B cell (primary cell): Measurements from ENCODE around the gene MYBPHL. TPM values are rescaled to one million over a fixed set of nuclear protein-coding genes. Genes with fewer than 3 reads are reported as not detected.

Source experiments
- ATAC-seq: fragments of 200-7000 bp; cut with Tn5 transposase; one replicate; pipeline ENCODE4 v1.10.0; 2021; ENCODE audit warnings: low read depth, mild to moderate bottlenecking, moderate number of reproducible peaks, moderate library complexity
- CTCF ChIA-PET: fragments of 350-600 bp; sonication (Branson Sonifier 250); formaldehyde crosslinking; loops from one replicate; lab custom pipeline; 2021; ENCODE audit warnings: antibody characterized with exemption, inconsistent platforms; lab: Charles Lee
- POLR2A ChIA-PET: fragments of 350-600 bp; sonication (Branson Sonifier 250); formaldehyde crosslinking; loops from one replicate; lab custom pipeline; 2021; ENCODE audit warnings: antibody characterized with exemption; lab: Charles Lee
- DNase-seq: peaks from one replicate; pipeline ENCODE4 v3.0.0; 2013
- H2AFZ ChIP-seq: 2 replicates; pipeline ENCODE4 v1.6.1; 2012; ENCODE audit warnings: mild to moderate bottlenecking, low read depth, low read length; ENCODE audit not compliant: insufficient read depth, poor library complexity, severe bottlenecking
- H3K27ac ChIP-seq, 2 donors: 1 replicate in 1 of 2; 2 replicates in 1 of 2; pipeline ENCODE4 v1.5.1; 2012 to 2013; ENCODE audit warnings: low read length in 2 of 2, mild to moderate bottlenecking in 2 of 2, moderate library complexity in 1 of 2
- H3K27me3 ChIP-seq, 4 experiments: fragments of 200-600 bp in 1 of 4; sonication (generic) in 1 of 4; replicated peaks in 1 of 4; 1 replicate in 2 of 4; 2 replicates in 2 of 4; pipeline versions ENCODE4 v1.6.1 to v1.7.0; 2013 to 2016; ENCODE audit warnings: low read length in 3 of 4, mild to moderate bottlenecking in 2 of 4, mixed read lengths in 1 of 4, moderate library complexity in 1 of 4; ENCODE audit not compliant: insufficient read depth in 4 of 4, control insufficient read depth in 3 of 4; ENCODE audit errors: control extremely low read depth in 1 of 4
- H3K36me3 ChIP-seq, 2 experiments: replicated peaks in 1 of 2; 1 replicate in 1 of 2; 2 replicates in 1 of 2; pipeline versions ENCODE4 v1.6.1 to v1.7.1; 2013; ENCODE audit warnings: low read length in 1 of 2; ENCODE audit not compliant: insufficient read depth in 2 of 2, control insufficient read depth in 1 of 2; ENCODE audit errors: control extremely low read depth in 1 of 2, extremely low read depth in 1 of 2
- H3K4me1 ChIP-seq, 2 donors: fragments of 200-600 bp in 1 of 2; sonication (generic) in 1 of 2; 1 replicate in 1 of 2; 2 replicates in 1 of 2; pipeline versions ENCODE4 v1.5.1 to v1.6.1; 2013 to 2017; ENCODE audit warnings: low read length in 2 of 2; ENCODE audit not compliant: control insufficient read depth in 2 of 2, insufficient read depth in 2 of 2
- H3K4me2 ChIP-seq: replicated peaks from 2 replicates; pipeline ENCODE3; 2012; ENCODE audit warnings: mild to moderate bottlenecking, low read depth, low read length; ENCODE audit not compliant: poor library complexity, severe bottlenecking
- H3K4me3 ChIP-seq, 5 experiments: fragments of 200-600 bp in 1 of 5; sonication (generic) in 1 of 5; 1 replicate in 3 of 5; 2 replicates in 2 of 5; pipeline versions ENCODE4 v1.5.1 to v1.7.0; 2011 to 2016; ENCODE audit warnings: low read length in 4 of 5, mild to moderate bottlenecking in 4 of 5, low read depth in 2 of 5, control low read depth in 1 of 5, moderate library complexity in 1 of 5; ENCODE audit not compliant: insufficient read depth in 1 of 5; ENCODE audit errors: control extremely low read depth in 1 of 5, extremely low read depth in 1 of 5
- H3K79me2 ChIP-seq: fragments of 200-600 bp; sonication (generic); one replicate; pipeline ENCODE4 v1.6.0; 2016; ENCODE audit warnings: low read length; ENCODE audit not compliant: control insufficient read depth, insufficient read depth
- H3K9ac ChIP-seq: fragments of 200-600 bp; sonication (generic); 2 replicates; pipeline ENCODE4 v1.6.1; 2017; ENCODE audit warnings: mild to moderate bottlenecking, low read length, moderate library complexity
- H3K9me3 ChIP-seq, 3 donors: one replicate each; pipeline versions ENCODE4 v1.6.1 to v1.7.1; 2013; ENCODE audit warnings: low read length in 2 of 3; ENCODE audit not compliant: control insufficient read depth in 2 of 3, insufficient read depth in 1 of 3; ENCODE audit errors: control extremely low read depth in 1 of 3
- H4K20me1 ChIP-seq: 2 replicates; pipeline ENCODE4 v1.6.0; 2012; ENCODE audit warnings: mild to moderate bottlenecking, low read length; ENCODE audit not compliant: insufficient read depth, control insufficient read depth, poor library complexity, severe bottlenecking
- H3K27ac Mint-ChIP-seq: one replicate; pipeline ENCODE4 v1.8.0; 2021; ENCODE audit warnings: mixed read lengths
- H3K27me3 Mint-ChIP-seq: one replicate; pipeline ENCODE4 v1.8.0; 2021; ENCODE audit warnings: mixed read lengths
- H3K4me1 Mint-ChIP-seq: one replicate; pipeline ENCODE4 v1.8.0; 2021; ENCODE audit warnings: mixed read lengths
- H3K4me3 Mint-ChIP-seq: one replicate; pipeline ENCODE4 v1.8.0; 2021; ENCODE audit warnings: mixed read lengths
- H3K9me3 Mint-ChIP-seq: one replicate; pipeline ENCODE4 v1.8.0; 2022; ENCODE audit warnings: mixed read lengths; ENCODE audit not compliant: insufficient read depth
- EZH2 ChIP-seq: IDR thresholded peaks from 2 replicates; pipeline ENCODE4 v1.6.1; 2012; ENCODE audit warnings: borderline replicate concordance, low read depth, mild to moderate bottlenecking, moderate library complexity, low read length; ENCODE audit not compliant: insufficient read depth, poor library complexity, severe bottlenecking
- WGBS: methylation state at CpG from one replicate; pipeline ENCODE4 v1.1.5; 2013; ENCODE audit warnings: missing lambda C conversion rate; ENCODE audit not compliant: insufficient coverage; 5-methylcytosine and 5-hydroxymethylcytosine counted together
- intact Hi-C: fragments of 100-400 bp; cut with micrococcal nuclease; formaldehyde crosslinking; loops from one replicate; pipeline ENCODE4 v1.10.0; 2022
- polyA plus RNA-seq: library from polyadenylated mRNA; depleted of rRNA; stranded (reverse); fragments of >200 nt; gene quantifications from 2 replicates; pipeline ENCODE4 v1.2.3, GENCODE V29; 2012
- total RNA-seq, 2 donors: library from RNA; stranded (reverse); fragments of 120-200 nt in 1 of 2; gene quantifications; 1 replicate in 1 of 2; 2 replicates in 1 of 2; pipeline versions ENCODE4 v1.2.3 to v1.2.4, GENCODE V29; 2013 to 2022
- TF ChIP-seq, protein P1 (sequence below): fragments of 200-600 bp; IDR thresholded peaks from one replicate; pipeline ENCODE4 v1.8.0; 2022; ENCODE audit warnings: antibody characterized with exemption, mild to moderate bottlenecking

Gene MYBPHL
- total and polyA plus RNA-seq, 2 donors (not counting 1 experiment from before 2014, with no cell fraction given): not detected

DNA sequence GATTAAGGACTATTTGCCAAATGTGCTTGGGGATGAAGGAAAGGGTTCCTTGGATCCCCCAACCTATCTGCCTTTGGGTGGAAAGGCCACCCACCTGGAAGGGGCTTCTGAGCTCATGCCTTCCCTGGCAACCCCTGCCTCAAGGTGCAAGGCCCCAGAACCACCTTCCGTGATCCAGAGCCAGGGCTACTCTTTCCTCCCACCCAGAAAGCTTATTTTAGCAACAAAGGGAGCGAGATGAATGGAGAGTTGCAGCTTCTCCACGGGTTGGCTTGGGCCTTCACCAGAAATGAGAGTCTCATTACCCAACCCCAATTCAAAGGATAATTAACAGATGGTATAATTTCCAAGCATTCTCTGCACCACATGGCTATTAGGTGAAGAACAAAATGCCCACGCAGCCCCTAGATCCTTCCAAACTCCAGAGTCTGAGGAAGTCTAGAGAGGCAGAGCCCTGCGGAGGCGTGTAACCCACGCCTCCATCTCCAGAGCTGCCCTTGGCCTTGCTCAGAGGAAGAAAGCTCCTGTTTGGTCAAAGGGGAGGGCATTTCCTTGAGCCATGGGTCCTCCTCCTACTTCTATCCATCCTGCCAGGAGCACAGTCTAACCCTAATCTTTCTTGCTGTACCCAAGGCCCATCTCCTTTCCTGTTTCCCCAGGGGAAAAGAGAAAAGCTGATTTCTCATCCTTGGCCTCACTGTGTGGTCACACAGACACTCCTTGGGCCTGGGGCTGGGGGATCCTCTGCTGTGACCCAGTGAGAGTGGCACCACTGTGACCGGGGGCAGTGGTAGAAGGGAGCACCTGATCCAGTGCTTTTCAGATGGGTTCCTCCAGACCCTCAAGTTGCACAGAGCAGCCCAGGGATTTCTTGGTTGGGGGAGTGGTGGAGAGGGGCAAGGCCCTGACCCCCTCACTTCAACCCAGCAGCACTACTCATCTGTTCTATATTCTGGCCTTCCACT, 59.1 kb downstream of the MYBPHL start:
- peaks cover 11 to 13% of the 10 kb centered on the region in 2 donors for H3K4me1 ChIP-seq
- POLR2A ChIA-PET: no interaction called here

More for the DNA sequence above, 59.1 kb downstream of the MYBPHL start:
- TF ChIP-seq, protein P1, sequence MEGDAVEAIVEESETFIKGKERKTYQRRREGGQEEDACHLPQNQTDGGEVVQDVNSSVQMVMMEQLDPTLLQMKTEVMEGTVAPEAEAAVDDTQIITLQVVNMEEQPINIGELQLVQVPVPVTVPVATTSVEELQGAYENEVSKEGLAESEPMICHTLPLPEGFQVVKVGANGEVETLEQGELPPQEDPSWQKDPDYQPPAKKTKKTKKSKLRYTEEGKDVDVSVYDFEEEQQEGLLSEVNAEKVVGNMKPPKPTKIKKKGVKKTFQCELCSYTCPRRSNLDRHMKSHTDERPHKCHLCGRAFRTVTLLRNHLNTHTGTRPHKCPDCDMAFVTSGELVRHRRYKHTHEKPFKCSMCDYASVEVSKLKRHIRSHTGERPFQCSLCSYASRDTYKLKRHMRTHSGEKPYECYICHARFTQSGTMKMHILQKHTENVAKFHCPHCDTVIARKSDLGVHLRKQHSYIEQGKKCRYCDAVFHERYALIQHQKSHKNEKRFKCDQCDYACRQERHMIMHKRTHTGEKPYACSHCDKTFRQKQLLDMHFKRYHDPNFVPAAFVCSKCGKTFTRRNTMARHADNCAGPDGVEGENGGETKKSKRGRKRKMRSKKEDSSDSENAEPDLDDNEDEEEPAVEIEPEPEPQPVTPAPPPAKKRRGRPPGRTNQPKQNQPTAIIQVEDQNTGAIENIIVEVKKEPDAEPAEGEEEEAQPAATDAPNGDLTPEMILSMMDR: no peak
- TF ChIP-seq EZH2: no peak
- no peak overlapping the region for H3K4me3 ChIP-seq
- peaks cover 0 to 13% (median 0%) of the 10 kb centered on the region in 3 donors for H3K9me3 ChIP-seq
- H3K27ac ChIP-seq: no peak overlapping the region
- no peaks in the 10 kb centered on the region for H3K79me2 ChIP-seq
- DNase-seq: no peak
- no peak overlapping the region for H3K9ac ChIP-seq
- peaks cover 4% of the 10 kb centered on the region for H4K20me1 ChIP-seq
- intact Hi-C loops: no loop called here
- 83% methylated on average over 4 of the region's 8 CpGs for WGBS
- Mint-ChIP-seq H3K27ac (no peak overlapping the region), H3K27me3 (peaks cover 17% of the 10 kb centered on the region), H3K4me3 (peak overlapping the region; percentile 29), H3K4me1 (peaks cover 4% of the 10 kb centered on the region), H3K9me3 (no peaks in the 10 kb centered on the region)
- H3K36me3 ChIP-seq: no peaks in the 10 kb centered on the region
- ATAC-seq: no peak
- H3K4me2 ChIP-seq: no peak overlapping the region
- no peak overlapping the region for H2AFZ ChIP-seq
- peaks cover 0 to 57% (median 16%) of the 10 kb centered on the region in 4 experiments for H3K27me3 ChIP-seq
- CTCF ChIA-PET: interaction anchor here (0.9 kb wide), 1 partner anchor 167 kb away, joined by 3 read pairs; no protein-coding TSS in a partner anchor
